ENCODE data around the gene COX8A. TPM values are rescaled to one million over a fixed set of nuclear protein-coding genes. Genes with fewer than 3 reads are reported as not detected.

The COX8A gene
- total RNA-seq, 1 donor from 2014 or later: 265 TPM

DNA sequence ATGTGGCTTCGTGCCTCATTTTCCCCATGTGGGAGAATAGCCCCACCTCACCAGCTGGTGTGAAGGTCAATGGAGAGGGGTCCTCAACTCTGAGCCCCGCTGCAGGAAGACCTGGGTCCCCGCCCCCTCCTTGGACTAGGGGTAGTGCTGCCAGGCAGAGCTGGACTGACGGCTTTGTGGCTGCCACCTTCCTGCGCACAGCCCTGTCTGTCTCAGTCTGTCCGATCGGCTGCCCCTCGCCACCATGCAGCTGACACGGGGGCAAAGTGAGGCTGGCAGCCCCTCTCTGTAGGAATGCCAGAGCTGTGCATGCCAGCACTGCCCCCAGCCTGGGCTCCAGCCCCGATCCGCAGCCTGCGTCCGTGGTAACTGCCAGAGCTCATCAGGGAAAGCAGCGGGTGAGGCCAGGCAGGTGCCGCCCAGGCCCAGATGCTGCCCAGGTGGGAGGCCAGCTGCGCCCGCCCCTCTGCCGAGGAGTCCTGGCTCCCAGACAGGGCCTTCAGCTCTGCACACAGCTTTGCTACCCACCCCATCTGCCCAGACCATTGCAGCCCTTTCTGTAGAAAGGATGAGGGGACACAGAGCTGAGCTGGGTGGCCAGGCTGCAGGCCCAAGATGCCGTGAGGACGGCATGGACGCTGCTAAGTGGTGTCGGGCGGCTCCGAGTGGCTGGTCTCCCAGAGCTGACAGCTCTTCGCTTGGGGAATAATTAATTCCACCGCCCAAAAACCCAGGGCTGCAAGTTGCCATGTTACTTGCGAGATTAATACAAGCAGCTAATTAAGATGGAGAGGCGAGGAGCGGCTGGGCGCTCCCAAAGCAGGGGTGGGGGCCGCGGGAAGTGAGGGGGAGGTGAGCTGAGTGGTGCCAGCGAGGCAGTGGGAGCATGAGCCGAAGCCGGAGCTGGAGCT lies 41.8 kb downstream of the COX8A start:
- H3K4me1 Mint-ChIP-seq (ENCODE audit: unreplicated experiment): peaks cover 3% of the 10 kb centered on the region
- no peaks in the 10 kb centered on the region for H3K36me3 Mint-ChIP-seq (ENCODE audit: unreplicated experiment)

DNA sequence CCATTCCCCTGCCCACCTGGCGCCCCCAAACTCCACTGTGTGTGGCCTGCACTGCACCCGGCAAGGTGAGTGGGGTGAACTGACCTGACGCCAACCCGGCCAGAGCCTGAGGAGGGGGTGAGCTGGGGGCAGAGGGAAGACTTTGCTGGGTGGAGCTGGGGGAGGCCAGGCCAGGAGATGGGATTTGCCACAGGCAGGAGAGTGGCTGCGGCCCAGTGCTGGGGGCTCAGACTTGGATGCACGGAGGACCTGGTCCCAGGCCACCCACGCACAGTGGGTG lies 43.5 kb downstream of the COX8A start:
- Mint-ChIP-seq H3K27ac (ENCODE audit: unreplicated experiment) (no peak overlapping the region), H3K9me3 (ENCODE audit: unreplicated experiment) (no peaks in the 10 kb centered on the region), H3K36me3 (ENCODE audit: unreplicated experiment) (no peaks in the 10 kb centered on the region), H3K4me3 (ENCODE audit: unreplicated experiment) (no peak overlapping the region), H3K27me3 (ENCODE audit: unreplicated experiment) (no peaks in the 10 kb centered on the region), H3K4me1 (ENCODE audit: unreplicated experiment) (peaks cover 17% of the 10 kb centered on the region)
- TF ChIP-seq, protein P1, sequence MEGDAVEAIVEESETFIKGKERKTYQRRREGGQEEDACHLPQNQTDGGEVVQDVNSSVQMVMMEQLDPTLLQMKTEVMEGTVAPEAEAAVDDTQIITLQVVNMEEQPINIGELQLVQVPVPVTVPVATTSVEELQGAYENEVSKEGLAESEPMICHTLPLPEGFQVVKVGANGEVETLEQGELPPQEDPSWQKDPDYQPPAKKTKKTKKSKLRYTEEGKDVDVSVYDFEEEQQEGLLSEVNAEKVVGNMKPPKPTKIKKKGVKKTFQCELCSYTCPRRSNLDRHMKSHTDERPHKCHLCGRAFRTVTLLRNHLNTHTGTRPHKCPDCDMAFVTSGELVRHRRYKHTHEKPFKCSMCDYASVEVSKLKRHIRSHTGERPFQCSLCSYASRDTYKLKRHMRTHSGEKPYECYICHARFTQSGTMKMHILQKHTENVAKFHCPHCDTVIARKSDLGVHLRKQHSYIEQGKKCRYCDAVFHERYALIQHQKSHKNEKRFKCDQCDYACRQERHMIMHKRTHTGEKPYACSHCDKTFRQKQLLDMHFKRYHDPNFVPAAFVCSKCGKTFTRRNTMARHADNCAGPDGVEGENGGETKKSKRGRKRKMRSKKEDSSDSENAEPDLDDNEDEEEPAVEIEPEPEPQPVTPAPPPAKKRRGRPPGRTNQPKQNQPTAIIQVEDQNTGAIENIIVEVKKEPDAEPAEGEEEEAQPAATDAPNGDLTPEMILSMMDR (IDR thresholded peaks at IDR 0.05): no peak
- no peak for DNase-seq (ENCODE audit: extremely low spot score, unreplicated experiment)

More for the DNA sequence above, 41.8 kb downstream of the COX8A start:
- Mint-ChIP-seq H3K9me3 (ENCODE audit: unreplicated experiment) (no peaks in the 10 kb centered on the region), H3K27ac (ENCODE audit: unreplicated experiment) (no peak overlapping the region), H3K27me3 (ENCODE audit: unreplicated experiment) (no peaks in the 10 kb centered on the region), H3K4me3 (ENCODE audit: unreplicated experiment) (no peak overlapping the region)
- TF ChIP-seq, protein P1 (IDR thresholded peaks at IDR 0.05): no peak
- no peak for DNase-seq (ENCODE audit: extremely low spot score, unreplicated experiment)

DNA sequence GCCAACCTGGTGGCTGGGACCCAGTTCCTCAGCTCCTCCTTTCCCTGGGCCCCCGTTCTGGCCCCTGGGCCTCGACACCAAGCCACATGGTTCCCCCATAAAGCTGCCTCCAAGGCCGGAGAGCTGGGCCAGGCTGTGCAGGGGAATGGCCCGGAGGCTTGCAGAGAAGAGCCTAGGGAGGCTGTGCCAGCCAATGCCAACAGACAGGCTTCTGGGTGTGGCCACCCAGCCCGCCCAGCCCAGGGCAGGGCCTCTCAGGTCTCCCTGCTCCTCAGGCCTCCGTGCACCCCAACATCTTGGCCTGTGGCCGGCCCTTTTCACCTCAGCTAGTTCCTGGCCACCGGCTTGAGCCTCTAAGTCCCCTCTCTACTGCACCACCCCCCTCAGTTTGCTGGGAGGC lies 43.9 kb downstream of the COX8A start:
- Mint-ChIP-seq H3K27ac (ENCODE audit: unreplicated experiment) (no peak overlapping the region), H3K36me3 (ENCODE audit: unreplicated experiment) (no peaks in the 10 kb centered on the region), H3K4me3 (ENCODE audit: unreplicated experiment) (no peak overlapping the region), H3K9me3 (ENCODE audit: unreplicated experiment) (no peaks in the 10 kb centered on the region), H3K27me3 (ENCODE audit: unreplicated experiment) (no peaks in the 10 kb centered on the region), H3K4me1 (ENCODE audit: unreplicated experiment) (peaks cover 19% of the 10 kb centered on the region)
- DNase-seq (ENCODE audit: extremely low spot score, unreplicated experiment): no peak
- TF ChIP-seq, protein P1 (IDR thresholded peaks at IDR 0.05): no peak

DNA sequence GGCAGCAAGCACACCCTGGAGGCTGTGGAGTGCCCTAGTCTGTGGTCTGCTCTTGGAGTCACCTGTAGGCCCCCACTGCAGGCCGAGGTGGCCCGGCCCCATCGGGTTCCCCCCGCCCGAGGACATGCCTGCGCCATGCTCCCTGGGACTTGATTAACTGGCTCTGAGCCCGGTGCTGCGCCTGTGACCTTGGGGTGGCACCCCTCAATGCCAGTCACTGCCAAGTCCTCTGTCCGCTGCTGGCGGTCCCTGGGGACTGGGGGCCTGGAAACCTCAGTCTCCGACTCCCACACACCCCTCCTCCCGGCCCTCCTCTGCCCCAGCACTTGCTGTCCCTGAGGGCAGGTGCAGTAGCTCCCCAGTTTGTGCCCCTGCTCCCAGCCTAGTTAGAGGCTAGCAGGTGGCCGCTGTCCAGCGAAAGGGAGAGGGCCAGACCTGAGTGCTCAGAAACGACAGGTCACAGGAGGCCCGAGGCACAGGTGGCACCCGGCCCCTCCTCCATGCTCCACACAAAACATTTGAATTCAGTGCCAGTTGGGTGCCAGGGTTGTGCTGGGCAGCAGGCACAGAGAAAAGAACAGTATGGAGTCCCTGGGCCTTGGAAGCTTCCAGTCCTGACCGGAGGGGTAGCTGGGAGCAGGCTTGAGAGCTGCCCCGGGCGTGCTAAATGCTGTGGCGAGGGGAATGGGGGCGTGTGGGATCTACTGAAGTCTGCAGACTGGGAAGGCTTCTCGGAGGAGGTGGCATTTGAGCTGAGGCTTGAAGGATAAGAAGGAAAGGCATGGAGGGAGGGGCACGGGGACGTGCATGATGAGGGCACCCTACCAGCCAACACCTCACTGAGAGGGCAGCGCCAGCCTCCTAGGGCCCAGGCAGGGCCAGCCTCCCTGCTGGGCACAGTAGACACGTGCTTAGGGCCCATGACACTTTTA lies 45.0 kb downstream of the COX8A start:
- no peak overlapping the region for H3K27ac Mint-ChIP-seq (ENCODE audit: unreplicated experiment)
- H3K9me3 Mint-ChIP-seq (ENCODE audit: unreplicated experiment): no peaks in the 10 kb centered on the region
- H3K4me1 Mint-ChIP-seq (ENCODE audit: unreplicated experiment): peaks cover 24% of the 10 kb centered on the region
- H3K4me3 Mint-ChIP-seq (ENCODE audit: unreplicated experiment): no peak overlapping the region
- TF ChIP-seq, protein P1 (IDR thresholded peaks at IDR 0.05): no peak
- no peaks in the 10 kb centered on the region for H3K27me3 Mint-ChIP-seq (ENCODE audit: unreplicated experiment)
- no peaks in the 10 kb centered on the region for H3K36me3 Mint-ChIP-seq (ENCODE audit: unreplicated experiment)
- DNase-seq (ENCODE audit: extremely low spot score, unreplicated experiment): no peak
